Purkinje cell (primary cell): ENCODE data around the gene MAGEB3. TPM values are rescaled to one million over a fixed set of nuclear protein-coding genes. Genes with fewer than 3 reads are reported as not detected.

Experiments
- polyA plus RNA-seq: library from polyadenylated mRNA; unstranded; fragments of >200 nt; fragmentation: Nextera tagmentation; gene quantifications from 2 replicates; pipeline ENCODE4 v1.2.1, GENCODE V29; 2014

Gene MAGEB3, protein sequence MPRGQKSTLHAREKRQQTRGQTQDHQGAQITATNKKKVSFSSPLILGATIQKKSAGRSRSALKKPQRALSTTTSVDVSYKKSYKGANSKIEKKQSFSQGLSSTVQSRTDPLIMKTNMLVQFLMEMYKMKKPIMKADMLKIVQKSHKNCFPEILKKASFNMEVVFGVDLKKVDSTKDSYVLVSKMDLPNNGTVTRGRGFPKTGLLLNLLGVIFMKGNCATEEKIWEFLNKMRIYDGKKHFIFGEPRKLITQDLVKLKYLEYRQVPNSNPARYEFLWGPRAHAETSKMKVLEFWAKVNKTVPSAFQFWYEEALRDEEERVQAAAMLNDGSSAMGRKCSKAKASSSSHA
- polyA plus RNA-seq, result not detected in 2 replicates

DNA sequence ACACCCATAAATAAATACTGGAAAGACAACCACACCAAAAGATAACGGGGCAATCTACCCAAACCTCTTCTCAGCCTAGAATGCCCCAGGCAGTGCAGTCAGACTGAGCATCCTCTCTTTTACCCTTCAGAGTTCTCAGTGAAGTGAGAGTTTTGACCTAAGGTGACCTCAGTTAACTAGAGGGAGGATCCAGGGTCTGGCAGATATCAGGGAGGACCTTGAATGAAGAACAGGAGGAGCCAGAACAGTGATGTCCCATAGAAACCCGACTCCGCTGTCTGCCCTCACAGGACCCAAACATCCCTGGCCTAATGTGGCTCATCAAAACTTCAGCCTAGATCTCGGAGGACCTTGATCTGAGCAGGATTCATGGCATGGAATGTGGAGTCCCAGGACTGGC is at the start of gene MAGEB3:
MAGEB3 (plus strand) TSS at position 263 of the 400 bp plus-strand sequence. CDS start 5,268 bp downstream, outside the sequence.

DNA sequence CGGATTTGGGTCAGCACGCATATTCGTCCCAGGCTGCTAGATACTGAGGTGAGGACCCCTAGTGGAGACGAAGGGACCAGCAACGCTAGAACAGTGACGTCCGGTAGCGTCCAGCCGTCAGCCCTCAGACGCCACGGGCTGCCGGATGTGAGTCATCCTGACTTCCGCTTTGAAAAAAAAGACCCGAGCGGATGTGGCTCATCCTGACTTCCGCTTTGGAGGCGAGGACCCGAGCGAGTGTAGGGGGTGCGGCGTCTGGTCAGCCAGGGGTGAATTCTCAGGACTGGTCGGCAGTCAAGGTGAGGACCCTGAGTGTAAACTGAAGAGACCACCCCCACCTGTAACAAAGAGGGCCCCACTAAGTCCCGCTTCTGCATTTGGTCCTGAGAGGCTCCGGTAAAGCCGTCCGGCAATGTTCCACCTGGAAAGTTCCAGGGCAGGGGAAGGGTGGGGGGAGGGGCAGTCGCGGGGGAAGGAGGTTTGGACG is 15.1 kb upstream of the MAGEB3 start, which contains the start of gene MAGEB2:
MAGEB2 (plus strand) TSS at position 207 of the 487 bp plus-strand sequence. CDS start 3,018 bp downstream, outside the sequence.

DNA sequence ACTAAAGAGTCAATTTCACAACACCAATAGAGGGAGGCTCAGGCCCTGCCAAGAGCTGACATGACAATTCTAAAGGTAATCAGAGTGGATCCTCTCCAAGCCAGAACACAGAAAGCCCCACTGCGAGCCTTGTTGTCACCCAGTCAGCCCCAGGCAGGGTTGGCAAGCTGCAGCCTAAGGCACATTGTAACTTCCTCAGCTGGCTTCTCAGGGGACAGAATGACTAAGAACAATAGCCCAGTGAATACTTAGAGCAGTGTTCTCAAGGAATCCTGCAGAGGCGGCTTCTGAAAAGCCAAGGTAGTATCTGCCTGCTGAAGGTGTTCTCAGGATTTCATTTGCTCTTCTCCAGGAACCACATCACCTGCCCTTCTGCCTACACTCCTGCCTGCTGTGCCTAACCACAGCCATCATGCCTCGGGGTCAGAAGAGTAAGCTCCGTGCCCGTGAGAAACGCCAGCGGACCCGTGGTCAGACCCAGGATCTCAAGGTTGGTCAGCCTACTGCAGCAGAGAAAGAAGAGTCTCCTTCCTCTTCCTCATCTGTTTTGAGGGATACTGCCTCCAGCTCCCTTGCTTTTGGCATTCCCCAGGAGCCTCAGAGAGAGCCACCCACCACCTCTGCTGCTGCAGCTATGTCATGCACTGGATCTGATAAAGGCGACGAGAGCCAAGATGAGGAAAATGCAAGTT is 11.4 kb downstream of the MAGEB3 start, which contains the start of gene MAGEB4:
MAGEB4 (plus strand) TSS at position 277 of the 692 bp plus-strand sequence; CDS start at position 413, 136 bp downstream.

DNA sequence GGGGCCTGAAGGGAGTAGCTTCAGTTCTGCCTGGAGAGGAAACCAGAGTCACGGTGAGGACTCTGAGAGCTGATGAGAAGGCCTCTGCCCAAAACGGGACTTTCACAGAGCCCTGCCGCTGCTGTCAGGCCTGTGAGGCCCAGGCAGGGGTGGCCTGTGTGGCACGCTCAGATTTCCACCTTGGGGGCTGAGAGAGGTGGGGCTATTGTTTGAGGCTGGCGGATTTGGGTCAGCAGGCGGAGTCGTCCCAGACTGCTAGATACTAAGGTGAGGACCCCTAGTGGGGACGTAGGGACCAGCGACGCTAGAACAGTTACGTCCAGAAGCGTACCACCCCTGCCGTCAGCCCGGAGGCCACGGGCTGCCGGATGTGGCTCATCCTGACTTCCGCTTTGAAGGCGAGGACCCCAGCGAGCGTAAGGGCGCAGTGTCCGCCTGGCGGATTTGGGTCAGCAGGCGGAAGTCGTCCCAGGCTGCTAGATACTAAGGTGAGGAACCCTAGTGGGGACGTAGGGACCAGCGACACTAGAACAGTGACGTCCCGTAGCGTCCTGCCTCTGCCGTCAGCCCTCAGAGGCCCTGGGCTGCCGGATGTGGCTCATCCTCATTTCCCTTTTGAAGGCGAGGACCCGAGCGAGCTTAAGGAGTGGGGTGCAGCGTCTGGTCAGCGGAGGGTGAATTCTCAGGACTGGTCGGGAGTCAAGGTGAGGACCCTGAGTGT is 16.5 kb downstream of the MAGEB3 start, which contains the start of gene MAGEB1:
MAGEB1 (plus strand) TSS at position 378 of the 721 bp plus-strand sequence. CDS start 3,348 bp downstream, outside the sequence.

Other genes starting within 250 kb of the MAGEB3 start
- gene MAGEB2, start 15.1 kb upstream of the MAGEB3 start, polyA plus RNA-seq, result not detected in 2 replicates
- not detected in 2 replicates for gene MAGEB4, start 11.3 kb downstream of the MAGEB3 start, polyA plus RNA-seq
- gene MAGEB1, start 16.5 kb downstream of the MAGEB3 start, polyA plus RNA-seq, result not detected in 2 replicates
- 0.35 TPM in 1 of 2 replicates, not detected in the other for gene NR0B1, start 78.7 kb downstream of the MAGEB3 start, polyA plus RNA-seq